Erythroblast (primary cell): Measurements from ENCODE around the gene ADARB2.
"Not testable (repeated sequence)": the region's sequence is repeated elsewhere in the genome, so short reads cannot be mapped to it uniquely, and the experiment has no call there.

Source experiments
- DNase-seq, 2 experiments: peaks; one replicate each; lab custom pipeline; 2025; lab: John Stamatoyannopoulos, UW
- GATA1 ChIP-seq: IDR thresholded peaks from 2 replicates; pipeline ENCODE4 v1.6.1; 2011; ENCODE audit warnings: low read depth, mild to moderate bottlenecking, control low read depth, low read length, moderate library complexity
- POLR2A ChIP-seq: IDR thresholded peaks from 2 replicates; pipeline ENCODE4 v1.6.1; 2011; ENCODE audit warnings: mild to moderate bottlenecking, low read length

ADARB2 gene

DNA sequence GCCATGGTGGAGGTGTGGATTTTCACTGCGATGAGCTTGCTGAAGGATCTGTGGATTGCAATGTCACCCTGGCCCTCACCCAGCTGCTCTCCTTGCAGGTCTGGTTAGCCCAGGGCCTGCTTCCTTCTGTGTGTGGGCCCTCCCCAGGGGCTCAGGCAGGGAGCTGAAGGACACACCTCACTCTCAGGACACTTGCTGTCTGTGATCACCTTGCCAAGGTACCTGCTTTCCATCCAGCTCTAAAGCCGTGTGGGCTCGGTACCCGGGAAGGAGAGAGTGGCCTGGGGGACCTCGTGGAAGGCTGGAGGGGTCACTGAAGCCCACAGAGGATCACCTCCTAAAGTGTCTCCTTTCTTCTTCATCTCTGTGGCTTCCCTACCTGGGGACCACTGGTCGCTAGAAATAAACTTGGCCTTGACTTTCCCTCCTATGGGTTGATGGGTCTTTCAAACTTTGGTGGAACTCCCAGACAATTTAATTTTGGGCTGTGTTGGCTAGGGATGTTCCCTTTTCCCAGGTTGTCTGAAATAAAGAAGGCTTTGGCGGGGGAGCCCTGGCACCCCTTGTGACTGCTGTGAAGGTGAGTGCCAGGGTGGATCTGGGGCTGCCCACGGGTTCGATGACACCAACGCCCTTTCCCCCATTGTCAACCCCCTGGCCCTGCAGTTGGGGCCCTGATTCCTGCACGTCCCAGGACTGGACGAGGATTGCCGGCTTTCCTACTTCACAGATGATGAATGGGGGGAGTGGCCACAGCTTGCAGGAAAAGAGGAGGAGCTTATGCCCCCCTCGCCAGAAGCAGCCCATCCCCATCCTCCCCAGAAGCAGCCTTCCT, 331.0 kb downstream of the ADARB2 start:
- TF ChIP-seq GATA1 (no peak), POLR2A (no peak)
- DNase-seq: no peak

- TF ChIP-seq GATA1: no peak
- TF ChIP-seq POLR2A: no peak
- DNase-seq: no peak
Observed at GRCh38 chr10:1404323-1405260, 332.7 kb downstream of the ADARB2 start.

GRCh38 chr10:1403508-1404322, 333.6 kb downstream of the ADARB2 start:
- DNase-seq: no peak
- TF ChIP-seq POLR2A (no peak), GATA1 (no peak)

GRCh38 chr10:1402816-1403507, 334.4 kb downstream of the ADARB2 start:
- TF ChIP-seq GATA1 (no peak), POLR2A (no peak)
- DNase-seq: no peak

GRCh38 chr10:1402016-1402770, 335.1 kb downstream of the ADARB2 start:
- TF ChIP-seq GATA1 (no peak), POLR2A (no peak)
- DNase-seq: no peak

GRCh38 chr10:1401071-1401965, 336.0 kb downstream of the ADARB2 start:
- TF ChIP-seq POLR2A (no peak), GATA1 (no peak)
- DNase-seq: no peak

- no peak for DNase-seq
- TF ChIP-seq POLR2A (no peak), GATA1 (no peak)
Observed at GRCh38 chr10:1400101-1401070, 336.9 kb downstream of the ADARB2 start.

DNA sequence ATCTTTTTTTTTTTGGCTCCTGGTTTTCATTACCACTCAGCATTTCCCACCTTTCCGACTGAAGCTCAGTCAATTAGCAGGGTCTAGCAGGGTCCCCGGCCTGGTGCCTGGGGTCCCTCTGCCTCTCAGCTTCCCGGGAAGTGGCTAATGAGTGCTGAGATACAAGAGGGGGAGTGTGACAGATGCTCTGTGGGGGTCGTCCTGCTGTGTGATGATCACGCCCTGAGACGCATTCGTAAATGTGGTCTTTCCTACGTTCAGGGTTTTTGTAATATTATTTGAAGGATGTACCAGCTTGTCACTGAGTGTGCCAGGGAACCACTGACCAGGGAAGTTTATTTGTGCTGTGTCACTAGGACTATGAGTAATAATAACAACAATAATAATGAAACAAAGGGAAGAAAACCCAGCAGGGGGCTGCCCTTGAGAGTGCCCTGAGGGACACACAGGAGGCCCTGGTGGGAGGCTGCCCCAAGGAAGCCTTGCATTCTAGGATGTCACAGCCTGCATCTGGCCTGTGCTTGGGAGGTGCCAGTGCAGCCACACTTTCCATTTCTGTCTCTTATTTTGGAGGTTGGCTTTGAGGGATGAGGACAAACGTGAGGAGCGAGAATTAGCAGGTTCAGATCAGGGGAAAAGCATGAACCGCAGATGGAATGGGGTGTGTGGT, 337.8 kb downstream of the ADARB2 start:
- TF ChIP-seq GATA1: no peak
- TF ChIP-seq POLR2A: no peak
- DNase-seq: no peak

- TF ChIP-seq POLR2A (no peak), GATA1 (no peak)
- no peak for DNase-seq
Observed at GRCh38 chr10:1398626-1399410, 338.5 kb downstream of the ADARB2 start.

DNA sequence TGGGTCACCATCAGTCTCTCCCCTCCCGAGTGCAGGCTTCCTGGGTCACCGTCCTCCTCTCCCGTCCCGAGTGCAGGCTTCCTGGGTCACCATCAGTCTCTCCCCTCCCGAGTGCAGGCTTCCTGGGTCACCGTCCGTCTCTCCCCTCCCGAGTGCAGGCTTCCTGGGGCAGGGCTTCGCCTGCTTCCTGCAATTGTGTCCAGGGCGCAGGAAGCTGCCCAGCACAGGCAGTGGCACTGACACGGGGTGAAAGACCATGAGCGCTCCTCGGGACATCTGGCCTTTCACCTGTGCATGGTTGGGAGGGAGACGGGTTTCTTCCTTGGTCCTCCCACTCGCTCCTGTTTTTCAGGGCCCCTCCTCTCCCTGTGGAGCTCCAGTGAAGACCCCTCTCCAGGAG, 339.2 kb downstream of the ADARB2 start:
- DNase-seq: not testable (repeated sequence)
